AG04450 (cell line): ENCODE measurements around the gene KMT2E. TPM values are rescaled to one million over a fixed set of nuclear protein-coding genes. Genes with fewer than 3 reads are reported as not detected.
A peak's percentile ranks its signal among the peaks of the same experiment; 100 is the strongest.
"Not testable (repeated sequence)": the region's sequence is repeated elsewhere in the genome, so short reads cannot be mapped to it uniquely, and the experiment has no call there.

Experiments
- CTCF ChIA-PET: fragments of 300-600, 350-600 bp; formaldehyde crosslinking; extraction: SDS; loops from one replicate; lab custom pipeline; 2022; ENCODE audit warnings: antibody characterized with exemption, inconsistent platforms; lab: Charles Lee
- POLR2A ChIA-PET: fragments of 350-600 bp; formaldehyde crosslinking; extraction: SDS; loops from one replicate; lab custom pipeline; 2021; ENCODE audit warnings: antibody characterized with exemption, inconsistent platforms; lab: Yijun Ruan, JAX
- DNase-seq: peaks from one replicate; pipeline ENCODE4 v3.0.0-alpha.2; 2011; ENCODE audit warnings: low read depth, low spot score
- H3K27ac ChIP-seq: one replicate; pipeline ENCODE4 v1.5.1; 2012; ENCODE audit warnings: low read depth, low read length, control low read depth
- H3K27me3 ChIP-seq: one replicate; pipeline ENCODE4 v1.6.0; 2012; ENCODE audit warnings: low read length; ENCODE audit not compliant: control insufficient read depth, insufficient read depth
- H3K4me3 ChIP-seq: 2 replicates; pipeline ENCODE4 v1.5.1; 2011; ENCODE audit warnings: mild to moderate bottlenecking, low read depth, low read length, control low read depth
- H3K9me3 ChIP-seq: 2 replicates; pipeline ENCODE4 v1.5.1; 2012; ENCODE audit warnings: low read length; ENCODE audit not compliant: control insufficient read depth, insufficient read depth
- polyA plus RNA-seq: library from polyadenylated mRNA; depleted of rRNA; stranded (reverse); fragments of >200 nt; gene quantifications from 2 replicates; pipeline ENCODE4 v1.2.3, GENCODE V29; 2011
- TF ChIP-seq, protein P1 (sequence below): IDR thresholded peaks from 2 replicates; pipeline ENCODE4 v1.5.1; 2011; ENCODE audit warnings: low read depth, low read length, control low read depth, inconsistent platforms

The KMT2E gene
- polyA plus RNA-seq, 1 experiment, result 13.8 TPM

DNA sequence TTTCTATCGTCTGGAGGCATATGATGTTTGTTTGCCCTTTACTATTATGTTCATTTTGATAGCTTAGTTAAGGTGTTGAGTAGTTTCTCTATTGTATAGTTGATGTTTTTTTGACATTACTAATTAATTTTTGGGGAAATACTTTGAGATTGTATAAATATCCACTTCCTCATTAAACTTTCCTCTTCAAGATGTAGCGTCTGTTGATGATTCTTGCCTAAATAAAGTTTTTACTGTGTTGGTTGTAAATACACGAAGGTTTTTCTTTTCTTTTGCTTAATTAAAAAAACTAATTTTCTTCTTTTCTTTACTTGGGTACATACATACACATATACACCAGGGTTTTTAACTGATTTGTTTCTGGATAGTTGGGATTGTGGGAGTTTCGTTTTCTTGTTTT lies 8.5 kb downstream of the KMT2E start:
- CTCF ChIA-PET, result interaction anchor here (0.9 kb wide), 1 partner anchor 37 kb away, joined by 5 read pairs; no protein-coding TSS in a partner anchor
- H3K27me3 ChIP-seq, result no peaks in the 10 kb centered on the region
- POLR2A ChIA-PET, result no interaction called here
- no peak overlapping the region for H3K4me3 ChIP-seq
- TF ChIP-seq, protein P1, sequence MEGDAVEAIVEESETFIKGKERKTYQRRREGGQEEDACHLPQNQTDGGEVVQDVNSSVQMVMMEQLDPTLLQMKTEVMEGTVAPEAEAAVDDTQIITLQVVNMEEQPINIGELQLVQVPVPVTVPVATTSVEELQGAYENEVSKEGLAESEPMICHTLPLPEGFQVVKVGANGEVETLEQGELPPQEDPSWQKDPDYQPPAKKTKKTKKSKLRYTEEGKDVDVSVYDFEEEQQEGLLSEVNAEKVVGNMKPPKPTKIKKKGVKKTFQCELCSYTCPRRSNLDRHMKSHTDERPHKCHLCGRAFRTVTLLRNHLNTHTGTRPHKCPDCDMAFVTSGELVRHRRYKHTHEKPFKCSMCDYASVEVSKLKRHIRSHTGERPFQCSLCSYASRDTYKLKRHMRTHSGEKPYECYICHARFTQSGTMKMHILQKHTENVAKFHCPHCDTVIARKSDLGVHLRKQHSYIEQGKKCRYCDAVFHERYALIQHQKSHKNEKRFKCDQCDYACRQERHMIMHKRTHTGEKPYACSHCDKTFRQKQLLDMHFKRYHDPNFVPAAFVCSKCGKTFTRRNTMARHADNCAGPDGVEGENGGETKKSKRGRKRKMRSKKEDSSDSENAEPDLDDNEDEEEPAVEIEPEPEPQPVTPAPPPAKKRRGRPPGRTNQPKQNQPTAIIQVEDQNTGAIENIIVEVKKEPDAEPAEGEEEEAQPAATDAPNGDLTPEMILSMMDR, result no peak
- no peaks in the 10 kb centered on the region for H3K9me3 ChIP-seq
- DNase-seq, result no peak
- H3K27ac ChIP-seq, result no peak overlapping the region

DNA sequence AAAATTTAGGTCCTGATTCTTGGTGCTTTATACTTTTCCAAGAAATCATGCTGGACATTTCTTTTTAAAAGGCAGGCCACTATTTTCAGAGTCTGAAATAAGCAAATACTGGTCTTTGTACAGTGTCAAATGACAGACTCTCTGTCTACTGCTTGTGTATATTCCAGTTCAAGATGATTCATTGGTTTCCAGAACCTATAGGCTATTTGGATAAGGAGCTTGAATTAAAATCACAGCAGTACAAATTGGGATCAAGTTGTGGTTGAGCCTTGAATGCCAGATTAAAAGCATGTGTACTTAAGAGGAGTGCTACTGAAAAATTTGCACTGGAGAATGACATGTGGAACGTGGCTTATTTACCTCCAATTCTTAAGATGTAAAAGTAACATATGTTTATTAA lies 10.7 kb downstream of the KMT2E start:
- no peak overlapping the region for H3K4me3 ChIP-seq
- peak; percentile 61 for DNase-seq
- H3K9me3 ChIP-seq, result no peaks in the 10 kb centered on the region
- TF ChIP-seq, protein P1, result no peak
- CTCF ChIA-PET, result interaction anchor here (0.6 to 1.3 kb wide), 3 partner anchors 9 to 568 kb away, joined by 4 to 10 read pairs (median 4); no protein-coding TSS in a partner anchor
- POLR2A ChIA-PET, result interaction anchor here (0.6 to 1.4 kb wide), 5 partner anchors 9 to 327 kb away, joined by 3 to 6 read pairs (median 3); no protein-coding TSS in a partner anchor
- no peak overlapping the region for H3K27ac ChIP-seq
- no peaks in the 10 kb centered on the region for H3K27me3 ChIP-seq

DNA sequence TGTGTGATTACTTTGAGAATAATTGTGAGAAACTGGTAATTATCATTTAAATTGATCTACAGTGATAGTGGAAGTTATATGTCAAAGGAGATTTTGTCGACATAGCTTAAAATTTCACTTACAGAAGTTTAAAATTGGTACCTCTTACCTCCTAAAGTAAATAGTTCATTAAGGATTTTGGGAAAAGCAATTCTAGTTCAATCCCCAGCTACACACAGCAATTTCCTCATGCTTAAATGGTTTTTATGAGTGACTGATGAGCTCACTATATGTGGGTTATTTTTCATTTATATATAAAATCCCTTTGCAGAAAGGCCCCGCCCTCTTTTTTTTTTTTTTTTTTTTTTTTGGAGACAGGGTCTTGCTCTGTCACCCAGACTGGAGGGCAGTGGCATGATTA lies 12.7 kb downstream of the KMT2E start:
- TF ChIP-seq, protein P1, result no peak
- ChIA-PET POLR2A (interaction anchor here (0.7 to 0.8 kb wide), 3 partner anchors 9 to 74 kb away, joined by 3 to 9 read pairs (median 5); no protein-coding TSS in a partner anchor), CTCF (interaction anchor here (0.6 to 1.1 kb wide), 2 partner anchors 13 to 505 kb away, joined by 3 to 6 read pairs; partner anchors contain the start of gene RINT1)
- no peak for DNase-seq
- H3K4me3 ChIP-seq, result no peak overlapping the region
- no peak overlapping the region for H3K27ac ChIP-seq
- H3K27me3 ChIP-seq, result no peaks in the 10 kb centered on the region
- no peaks in the 10 kb centered on the region for H3K9me3 ChIP-seq

DNA sequence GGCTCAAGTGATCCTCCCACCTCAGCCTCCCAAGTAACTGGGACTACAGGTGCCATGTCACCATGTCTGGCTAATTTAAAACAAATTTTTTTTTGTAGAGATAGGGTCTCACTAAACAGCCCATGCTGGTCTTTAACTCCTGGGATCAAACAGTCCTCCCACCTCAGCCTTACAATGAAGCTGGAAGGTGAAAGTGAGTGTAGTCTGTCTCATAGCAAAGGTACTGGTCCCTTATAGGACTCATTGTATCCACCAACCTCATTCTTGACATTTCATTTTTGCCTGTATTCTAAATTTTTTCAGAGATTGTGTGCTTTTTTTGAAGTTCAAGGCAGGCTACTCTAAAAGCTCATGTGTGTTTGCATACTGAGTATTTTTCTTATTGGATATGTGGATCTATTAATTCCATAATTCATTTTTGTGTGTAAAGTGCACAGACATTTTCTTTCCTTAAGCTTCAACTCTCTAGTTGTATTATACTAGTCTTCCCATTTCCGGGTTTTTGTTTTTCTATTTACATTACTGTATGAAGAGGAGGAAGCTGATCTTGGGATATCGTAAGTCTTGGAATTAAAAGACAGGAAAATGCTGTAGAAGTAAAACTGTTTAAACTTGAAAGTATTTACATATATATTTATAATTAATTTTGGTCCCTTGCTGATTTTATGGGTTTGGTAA lies 13.3 kb downstream of the KMT2E start:
- POLR2A ChIA-PET, result interaction anchor here (0.7 to 0.8 kb wide), 2 partner anchors 14 to 74 kb away, joined by 3 to 5 read pairs; no protein-coding TSS in a partner anchor
- DNase-seq, result no peak
- Histone ChIP-seq H3K4me3 (no peak overlapping the region), H3K27me3 (no peaks in the 10 kb centered on the region), H3K27ac (no peak overlapping the region), H3K9me3 (no peaks in the 10 kb centered on the region)
- CTCF ChIA-PET, result no interaction called here
- TF ChIP-seq, protein P1, result no peak

DNA sequence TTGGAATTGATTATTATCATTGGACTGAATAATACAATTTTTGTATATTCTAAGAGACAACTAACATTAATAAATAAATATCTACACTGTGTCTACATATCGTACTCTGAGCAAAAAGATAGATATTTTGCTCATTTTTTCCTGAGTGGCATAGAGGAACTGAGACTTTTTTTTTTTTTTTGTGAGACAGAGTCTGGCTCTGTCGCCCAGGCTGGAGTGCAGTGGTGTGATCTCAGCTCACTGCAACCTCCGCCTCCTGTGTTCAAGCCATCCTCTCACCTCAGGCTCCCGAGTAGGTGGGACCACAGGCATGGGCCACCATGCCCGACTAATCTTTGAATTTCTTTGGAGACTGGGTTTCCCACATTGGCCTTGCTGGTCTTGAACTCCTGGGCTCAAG lies 14.0 kb downstream of the KMT2E start:
- no peaks in the 10 kb centered on the region for H3K27me3 ChIP-seq
- ChIA-PET CTCF (no interaction called here), POLR2A (no interaction called here)
- TF ChIP-seq, protein P1, result no peak
- H3K4me3 ChIP-seq, result no peak overlapping the region
- no peaks in the 10 kb centered on the region for H3K9me3 ChIP-seq
- H3K27ac ChIP-seq, result no peak overlapping the region
- DNase-seq, result no peak

DNA sequence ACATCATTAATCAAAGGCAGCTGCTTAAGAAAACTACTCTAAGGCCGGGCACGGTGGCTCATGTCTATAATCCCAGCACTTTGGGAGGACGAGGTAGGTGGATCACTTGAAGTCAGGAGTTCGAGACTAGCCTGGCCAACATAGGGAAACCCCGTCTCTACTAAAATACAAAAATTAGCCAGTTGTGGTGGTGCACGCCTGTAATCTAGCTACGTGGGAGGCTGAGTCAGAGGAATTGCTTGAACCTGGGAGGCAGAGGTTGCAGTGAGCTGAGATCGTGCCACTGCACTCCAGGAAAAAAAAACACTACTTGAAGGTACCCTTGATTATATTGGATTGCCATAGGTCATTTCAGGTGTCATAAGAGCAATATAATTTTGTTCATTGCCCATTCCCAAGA lies 14.9 kb downstream of the KMT2E start:
- POLR2A ChIA-PET, DNase-seq, CTCF ChIA-PET, H3K9me3 ChIP-seq, H3K27me3 ChIP-seq, H3K27ac ChIP-seq, H3K4me3 ChIP-seq: not testable (repeated sequence)
